GM12878 (cell line): Measurements from ENCODE around the gene TMPRSS7. TPM values are rescaled to one million over a fixed set of nuclear protein-coding genes. Genes with fewer than 3 reads are reported as not detected.

Experiments
- ATAC-seq: fragments of 200-7000 bp; cut with Tn5 transposase; 3 replicates; pipeline ENCODE4 v1.9.1; 2020; ENCODE audit warnings: mild to moderate bottlenecking, moderate library complexity
- BruUV-seq: library from RNA; stranded (reverse); fragments of 400-500 nt; replicated peaks from 2 replicates; lab custom pipeline; 2021; lab: Mats Ljungman, UMichigan
- CTCF ChIA-PET: fragments of 300-600 bp; sonication (Branson Sonifier 250); formaldehyde crosslinking; extraction: SDS; loops from one replicate; lab custom pipeline; 2021; ENCODE audit warnings: inconsistent platforms; lab: Yijun Ruan, JAX
- POLR2A ChIA-PET: fragments of 350-600 bp; formaldehyde crosslinking; extraction: SDS; loops from one replicate; lab custom pipeline; 2021; ENCODE audit warnings: inconsistent platforms; lab: Charles Lee
- RAD21 ChIA-PET: fragments of 300-600 bp; sonication (Branson Sonifier 250); formaldehyde crosslinking; loops from one replicate; lab custom pipeline; 2023; ENCODE audit warnings: antibody characterized with exemption; ENCODE audit not compliant: unreplicated experiment; lab: Charles Lee
- SMC1A ChIA-PET: fragments of 300-600 bp; sonication (Branson Sonifier 250); formaldehyde crosslinking; loops from one replicate; lab custom pipeline; 2023; ENCODE audit not compliant: unreplicated experiment, uncharacterized antibody; lab: Charles Lee
- DNase-seq: peaks from one replicate; pipeline ENCODE4 v3.0.0-alpha.2; 2011; ENCODE audit warnings: low read depth, low spot score
- FAIRE-seq: peaks from 3 replicates; lab custom pipeline; 2011; peaks lifted over from hg19 to GRCh38; lab: Jason Lieb, UNC
- H2AFZ ChIP-seq: 2 replicates; pipeline ENCODE4 v1.6.0; 2011; ENCODE audit warnings: low read depth, low read length, control low read depth; ENCODE audit not compliant: control insufficient read depth
- H3K27ac ChIP-seq: 2 replicates; pipeline ENCODE4 v1.5.1; 2011; ENCODE audit warnings: control low read depth; ENCODE audit not compliant: control insufficient read depth, insufficient read depth
- H3K27me3 ChIP-seq, 2 experiments: replicated peaks in 1 of 2; 2 replicates each; pipeline versions ENCODE4 v1.6.0 to v1.6.1; 2011; ENCODE audit warnings: low read length in 1 of 2; ENCODE audit not compliant: control insufficient read depth in 2 of 2, insufficient read depth in 2 of 2
- H3K36me3 ChIP-seq, 2 experiments: 2 replicates each; pipeline ENCODE4 v1.5.1; 2011; ENCODE audit warnings: low read length in 1 of 2; ENCODE audit not compliant: control insufficient read depth in 2 of 2, insufficient read depth in 2 of 2
- H3K4me1 ChIP-seq: 2 replicates; pipeline ENCODE4 v1.6.1; 2011; ENCODE audit warnings: mild to moderate bottlenecking, low read length, moderate library complexity, mixed read lengths; ENCODE audit not compliant: control insufficient read depth, insufficient read depth
- H3K4me2 ChIP-seq: 2 replicates; pipeline ENCODE4 v1.6.0; 2011; ENCODE audit warnings: control low read depth; ENCODE audit not compliant: control insufficient read depth, insufficient read depth
- H3K4me3 ChIP-seq: fragments of 200-600 bp; sonication (generic); 2 replicates; pipeline ENCODE4 v1.5.1; 2016
- H3K79me2 ChIP-seq: 2 replicates; pipeline ENCODE4 v1.6.0; 2011; ENCODE audit warnings: low read length; ENCODE audit not compliant: control insufficient read depth, insufficient read depth
- H3K9ac ChIP-seq: 2 replicates; pipeline ENCODE4 v1.8.0; 2011; ENCODE audit warnings: low read length, control low read depth, mixed read lengths; ENCODE audit not compliant: control insufficient read depth, insufficient read depth
- H3K9me3 ChIP-seq: replicated peaks from 3 replicates; pipeline ENCODE4 v1.5.1; 2011; ENCODE audit warnings: mild to moderate bottlenecking, low read length; ENCODE audit not compliant: control insufficient read depth, insufficient read depth
- H4K20me1 ChIP-seq: 2 replicates; pipeline ENCODE4 v1.6.0; 2011; ENCODE audit not compliant: control insufficient read depth, insufficient read depth
- ATF2 ChIP-seq: IDR thresholded peaks from 2 replicates; pipeline ENCODE4 v1.6.1; 2012; ENCODE audit warnings: low read length, inconsistent platforms
- BRCA1 ChIP-seq: IDR thresholded peaks from 2 replicates; pipeline ENCODE4 v1.6.1; 2011; ENCODE audit warnings: low read depth, low read length, improper control_type of control experiment
- CTCF ChIP-seq, 3 experiments: IDR thresholded peaks in 2 of 3; conservative IDR thresholded peaks in 1 of 3; 2 replicates each; pipeline ENCODE4 v1.5.1; 2011; ENCODE audit warnings: low read depth in 3 of 3, low read length in 3 of 3, mild to moderate bottlenecking in 3 of 3, control low read depth in 2 of 3, moderate library complexity in 2 of 3, inconsistent platforms in 1 of 3, mixed read lengths in 1 of 3; ENCODE audit not compliant: control insufficient read depth in 2 of 3, insufficient read depth in 1 of 3; ENCODE audit errors: extremely low read depth in 1 of 3
- CUX1 ChIP-seq: IDR thresholded peaks from 2 replicates; pipeline ENCODE4 v1.6.1; 2012; ENCODE audit warnings: improper control_type of control experiment, low read depth, low read length; ENCODE audit not compliant: insufficient replicate concordance
- MEF2B ChIP-seq: fragments of 450-650 bp; IDR thresholded peaks from 2 replicates; pipeline ENCODE4 v1.6.1; 2018; ENCODE audit warnings: mild to moderate bottlenecking, moderate library complexity; ENCODE audit not compliant: partially characterized antibody, poor library complexity, severe bottlenecking
- WGBS: methylation state at CpG from one replicate; pipeline ENCODE4 v1.1.6; 2016; ENCODE audit warnings: low lambda C conversion rate; ENCODE audit not compliant: insufficient replicate concordance, insufficient coverage; ENCODE audit errors: missing lambda C conversion rate; 5-methylcytosine and 5-hydroxymethylcytosine counted together
- in situ Hi-C: fragments of 300-500 bp; cut with MboI; formaldehyde crosslinking; loops from 9 replicates; pipeline ENCODE4 v1.14.3; 2018; ENCODE audit warnings: mixed read lengths
- intact Hi-C: fragments of 100-400 bp; cut with micrococcal nuclease; formaldehyde crosslinking; loops from one replicate; pipeline ENCODE4 v1.14.2; 2022; ENCODE audit not compliant: unreplicated experiment
- polyA plus RNA-seq, 11 experiments: library from polyadenylated mRNA; depleted of rRNA in 4 of 11; unstranded in 6 of 11; stranded (reverse) in 5 of 11; fragments of >200 nt; fragmentation: Nextera tagmentation in 4 of 11; fragmentation: Illumina TruSeq in 1 of 11; extraction: Ambion mirVana in 4 of 11; extraction: Trizol in 1 of 11; gene quantifications; 1 replicate in 1 of 11; 2 replicates in 10 of 11; pipeline versions ENCODE4 v1.2.1 to v1.2.3, GENCODE V29; 2011 to 2016; ENCODE audit warnings: inconsistent platforms in 2 of 11, missing spikeins in 2 of 11, low read depth in 1 of 11
- total RNA-seq, 4 experiments: library from RNA; depleted of rRNA in 3 of 4; stranded (reverse); fragments of >200 nt in 3 of 4; fragmentation: Illumina TruSeq in 1 of 4; extraction: Trizol in 1 of 4; gene quantifications; 2 replicates each; pipeline versions ENCODE4 v1.2.1 to v1.2.3, GENCODE V29; 2013 to 2021

The TMPRSS7 gene
- total and polyA plus RNA-seq, 10 of the 15 experiments (the other 5 are each of a cell fraction or from before 2014, with no cell fraction given), result 0.03 TPM; not detected in 9

- TF ChIP-seq ATF2 (no peak), MEF2B (peak; percentile 63), BRCA1 (no peak), CUX1 (no peak), CTCF (IDR thresholded peaks at IDR 0.05 in 2 of 3, conservative IDR thresholded peaks at IDR 0.05 in 1 of 3; ENCODE audit: control insufficient read depth in 2 of 3, extremely low read depth in 1 of 3, insufficient read depth in 1 of 3, low read depth in 3 of 3, low read length in 3 of 3) (no peak)
- TF ChIP-seq, all 136 proteins: peak for 1
- 65% methylated on average over 19 of the region's 19 CpGs for WGBS
- FAIRE-seq, result no peak
- CTCF ChIA-PET, result interaction anchor here (0.7 to 15.4 kb wide), 7 partner anchors 8 to 280 kb away, joined by 3 to 467 read pairs (median 7); no protein-coding TSS in a partner anchor
- no peaks in the 10 kb centered on the region for H3K9me3 ChIP-seq
- peak; percentile 15; the same call in 2 of the 3 replicates for ATAC-seq
- peaks cover 6% of the 10 kb centered on the region; the same call in 1 of the 2 replicates for H3K4me1 ChIP-seq
- H4K20me1 ChIP-seq, result no peaks in the 10 kb centered on the region
- POLR2A ChIA-PET, result no interaction called here
- no peaks in the 10 kb centered on the region for H3K36me3 ChIP-seq
- peak overlapping the region; percentile 43 for H3K9ac ChIP-seq
- no TSS peak for BruUV-seq
- DNase-seq, result no peak
- RAD21 ChIA-PET, result interaction anchor here (1.0 to 5.0 kb wide), 4 partner anchors 10 to 17 kb away, joined by 3 to 31 read pairs (median 14); no protein-coding TSS in a partner anchor
- peak overlapping the region; percentile 66 for H3K4me3 ChIP-seq
- SMC1A ChIA-PET, result interaction anchor here (0.7 to 21.1 kb wide), 5 partner anchors 9 to 284 kb away, joined by 3 to 417 read pairs (median 18); no protein-coding TSS in a partner anchor
- peak overlapping the region; percentile 89 for H3K4me2 ChIP-seq
- H3K27me3 ChIP-seq, result peaks cover 0 to 2% of the 10 kb centered on the region in 2 experiments; a peak in 3 of 4 replicates
- no peaks in the 10 kb centered on the region for H3K79me2 ChIP-seq
- peak overlapping the region; percentile 85 for H2AFZ ChIP-seq
- intact Hi-C loops (no loop called here), in situ Hi-C loops (no loop called here)
- no peak overlapping the region for H3K27ac ChIP-seq
These were observed 34.8 kb upstream of the TMPRSS7 start for GRCh38 chr3:111999484-112000324.
